AG20443 (cell line): ENCODE data around the gene NR5A1.

Experiments
- DNase-seq: peaks from one replicate; pipeline ENCODE4 v3.0.0; 2012; ENCODE audit warnings: low spot score, mixed read lengths

NR5A1 gene

DNA sequence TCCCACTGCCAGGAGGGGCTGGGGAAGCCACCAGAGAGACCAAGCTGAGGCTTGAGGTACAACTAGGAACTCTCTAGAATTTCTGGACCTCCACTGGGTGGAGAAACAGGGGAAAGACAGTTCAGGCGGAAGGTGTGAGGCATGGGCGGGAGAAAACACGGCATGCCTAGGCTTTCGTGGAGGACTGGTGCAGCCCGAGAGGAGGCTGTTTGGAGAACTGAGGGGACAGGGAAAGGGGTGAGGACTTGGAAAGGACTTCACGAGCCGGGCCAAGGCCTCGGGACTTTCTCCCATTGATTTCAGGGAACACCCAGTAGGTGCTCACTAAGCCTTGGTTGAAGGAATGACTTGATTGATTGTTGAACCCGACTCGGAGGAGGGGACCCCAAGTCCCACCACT is 66.4 kb downstream of the NR5A1 start:
- no peak for DNase-seq

DNA sequence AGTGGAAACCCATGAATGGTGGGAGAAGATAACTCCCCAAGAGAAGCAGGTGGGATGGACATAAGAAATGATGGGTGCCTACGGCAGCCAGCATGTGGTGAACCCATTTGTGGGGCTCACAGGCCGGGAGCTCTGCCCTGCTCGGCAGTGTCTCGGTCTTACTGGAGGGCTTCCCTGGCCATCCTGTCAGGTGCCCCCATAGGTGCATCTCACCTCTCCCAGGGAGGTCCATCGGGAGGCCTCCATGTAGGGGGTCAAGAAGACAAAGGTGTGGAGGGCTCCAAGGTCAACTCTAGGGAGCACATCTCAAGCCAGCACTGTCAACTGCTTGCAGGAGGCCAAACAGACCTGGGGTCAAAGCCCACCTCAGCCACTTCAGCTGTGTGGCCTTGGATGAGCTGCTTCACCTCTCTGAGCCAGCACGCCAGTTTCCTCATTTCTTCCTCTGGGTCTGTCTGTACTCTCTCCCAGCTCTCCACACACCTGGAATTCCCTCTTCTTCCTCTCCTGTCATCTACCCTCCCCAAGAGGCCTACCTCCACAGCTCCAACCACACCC is 67.4 kb downstream of the NR5A1 start:
- DNase-seq: no peak

DNA sequence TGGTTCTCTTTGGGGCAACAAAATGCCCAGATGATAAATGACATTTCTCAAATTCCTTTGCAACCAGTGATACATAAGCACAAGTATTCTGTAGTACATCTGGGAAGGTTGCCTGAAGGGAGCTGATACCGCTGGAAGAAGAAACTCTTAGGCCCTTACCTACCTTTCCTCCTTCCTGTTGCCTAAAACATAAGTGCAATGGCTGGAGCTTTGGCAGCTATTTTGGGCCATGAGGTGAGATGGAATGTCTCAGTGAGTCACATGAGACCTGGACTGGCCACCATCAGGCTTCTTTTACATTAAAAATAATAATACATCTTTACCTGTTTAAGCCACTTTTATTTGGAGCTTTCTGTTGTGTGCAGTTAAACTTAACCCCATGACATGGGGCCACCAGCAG is 68.1 kb downstream of the NR5A1 start:
- DNase-seq: no peak

DNA sequence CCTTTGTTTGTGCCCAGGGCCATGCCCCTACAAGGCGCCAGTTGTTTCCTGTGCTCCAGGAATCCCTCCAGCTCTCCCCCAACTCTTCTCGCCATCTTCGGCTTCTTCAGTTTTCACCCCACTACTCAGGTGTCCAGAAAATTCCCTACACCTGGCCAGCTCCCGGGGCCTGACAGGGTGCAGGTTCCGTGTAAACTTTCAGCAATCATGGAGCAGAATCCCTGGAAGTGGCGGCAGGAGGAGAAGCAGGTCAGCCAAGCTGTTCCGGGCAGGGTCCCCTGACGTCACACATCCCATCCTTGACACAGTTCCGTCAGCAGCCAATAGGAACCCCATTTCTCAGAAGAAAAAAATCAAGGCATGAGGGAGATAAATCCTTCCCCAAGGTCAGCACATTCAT is 69.1 kb downstream of the NR5A1 start:
- no peak for DNase-seq

DNA sequence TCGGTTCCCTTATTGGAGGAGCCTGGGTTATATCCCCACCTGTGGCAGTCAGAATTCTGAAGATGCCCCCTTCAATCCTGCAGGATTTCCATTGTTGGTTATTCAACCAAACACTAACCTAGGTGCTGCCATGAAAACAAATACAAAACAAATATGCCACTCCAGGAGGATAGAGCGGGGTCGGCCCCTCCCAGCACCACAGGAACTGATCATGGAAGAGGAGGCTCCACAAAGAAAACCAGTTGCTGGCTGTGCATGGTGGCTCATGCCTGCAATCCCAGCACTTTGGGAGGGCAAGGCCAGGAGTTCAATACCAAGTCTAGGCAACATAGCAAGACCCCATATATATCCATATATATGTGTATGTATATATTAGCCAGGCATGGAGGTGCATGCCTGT is 70.1 kb downstream of the NR5A1 start:
- no peak for DNase-seq

DNA sequence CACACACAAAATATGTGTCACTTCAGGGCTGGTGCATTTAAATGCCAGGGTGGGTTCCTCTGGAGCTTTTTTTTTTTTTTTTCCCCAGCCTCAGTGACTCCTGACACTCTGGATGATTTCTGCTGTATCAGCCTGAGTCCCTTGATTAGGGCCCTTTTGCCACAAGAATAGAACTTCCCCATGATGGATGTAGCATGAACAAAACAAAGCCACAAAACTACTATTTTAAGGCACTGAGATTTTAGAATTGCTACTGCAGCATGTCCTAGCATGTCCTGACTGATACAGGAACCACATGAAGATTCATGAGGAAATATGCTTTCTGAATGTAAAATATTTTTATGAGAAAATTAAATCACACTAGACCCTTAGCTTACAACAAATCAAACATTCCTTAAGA is 70.9 kb downstream of the NR5A1 start:
- no peak for DNase-seq
